ENCODE data around the gene MS4A5.
"Not testable (repeated sequence)": the region's sequence is repeated elsewhere in the genome, so short reads cannot be mapped to it uniquely, and the experiment has no call there.

Gene MS4A5

GRCh38 chr11:60429272-60429671, at the start of gene MS4A5:
TSS of gene MS4A5 (plus strand) at chr11:60429572. CDS start at chr11:60429675, 103 bp downstream.
- DNase-seq: no peak

DNA sequence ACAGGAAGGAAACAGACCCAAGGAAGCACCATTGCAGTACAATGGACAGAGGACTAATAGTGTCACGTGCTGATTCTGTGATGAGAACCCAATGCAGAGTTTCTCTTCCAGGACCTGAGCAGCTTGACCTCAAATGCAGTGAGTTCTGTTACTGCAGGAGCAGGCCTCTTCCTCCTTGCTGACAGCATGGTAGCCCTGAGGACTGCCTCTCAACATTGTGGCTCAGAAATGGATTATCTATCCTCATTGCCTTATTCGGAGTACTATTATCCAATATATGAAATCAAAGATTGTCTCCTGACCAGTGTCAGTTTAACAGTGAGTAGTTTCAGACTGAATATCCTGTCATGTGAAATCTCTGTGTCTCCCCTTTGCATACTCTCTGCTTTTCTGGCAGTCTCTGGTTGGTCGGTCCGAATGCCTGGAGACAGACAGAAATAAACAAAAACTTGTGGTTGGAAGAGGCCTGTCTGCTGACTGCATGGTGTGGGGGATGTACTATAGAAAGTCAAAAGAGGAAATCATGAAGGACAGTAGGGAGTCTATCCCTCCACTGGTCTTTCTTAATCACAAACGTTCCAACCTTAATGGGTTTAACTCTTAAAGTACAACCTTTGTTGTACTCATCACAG, 40.0 kb upstream of the MS4A5 start:
- DNase-seq: no peak

- DNase-seq: no peak
Measured at GRCh38 chr11:60390419-60390818, 39.0 kb upstream of the MS4A5 start.

GRCh38 chr11:60392361-60392760, 37.0 kb upstream of the MS4A5 start:
- DNase-seq: no peak

GRCh38 chr11:60393016-60393415, 36.4 kb upstream of the MS4A5 start:
- no peak for DNase-seq

DNA sequence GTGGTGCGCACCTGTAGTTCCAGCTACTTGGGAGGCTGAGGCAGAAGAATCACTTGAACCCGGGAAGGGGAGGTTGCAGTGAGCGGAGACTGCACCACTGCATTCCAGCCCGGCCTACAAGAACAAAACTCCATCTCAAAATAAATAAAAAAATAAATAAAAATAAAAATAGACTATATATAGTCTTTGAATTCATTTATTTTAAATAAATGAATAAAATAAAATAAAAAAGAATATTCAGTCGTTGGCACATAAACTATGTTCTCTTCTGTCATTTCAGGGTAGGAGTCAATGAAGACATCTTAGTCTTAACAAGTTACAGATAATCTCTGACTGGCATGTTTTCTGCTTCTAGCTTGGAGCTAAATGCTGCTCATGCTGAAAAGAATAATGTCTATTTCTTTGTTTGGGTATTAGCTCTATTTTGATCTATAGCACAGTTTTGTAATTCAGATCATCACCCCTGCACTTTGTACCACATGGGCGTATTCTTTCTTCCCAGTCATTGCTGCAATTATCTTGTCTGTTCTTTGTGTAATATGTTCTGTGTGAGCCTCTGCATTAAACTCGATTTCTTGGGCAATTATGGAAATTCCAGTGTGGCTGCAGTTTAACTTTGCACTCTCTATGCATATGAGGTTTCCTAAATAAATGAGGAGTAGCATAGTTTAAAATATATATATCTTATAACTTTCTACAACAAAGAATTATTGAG, 34.5 kb upstream of the MS4A5 start:
- DNase-seq: no peak

DNA sequence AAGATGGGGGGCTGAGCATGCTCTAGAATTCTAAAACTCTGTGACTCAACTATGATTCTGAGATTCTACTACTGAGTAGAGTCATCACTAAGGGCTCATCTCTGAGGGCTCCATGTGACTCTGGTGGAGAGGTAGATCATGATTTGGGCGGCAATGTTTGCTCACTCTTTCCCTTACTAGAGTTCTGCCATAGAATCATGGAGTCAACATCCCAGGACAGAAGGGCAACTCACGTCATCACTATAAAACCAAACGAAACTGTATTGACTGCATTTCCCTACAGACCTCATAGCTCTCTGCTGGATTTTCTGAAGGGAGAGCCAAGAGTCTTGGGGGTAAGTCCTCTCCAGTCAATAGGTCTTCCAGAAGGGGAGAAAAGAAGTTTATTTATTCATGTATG, 33.0 kb upstream of the MS4A5 start, which contains the start of gene MS4A14:
Gene MS4A14 (plus strand): TSS at position 78 of the 400 bp plus-strand sequence. CDS start 120 bp downstream, at position 198.
- no peak for DNase-seq

- DNase-seq: no peak
Measured at GRCh38 chr11:60396799-60397198, 32.6 kb upstream of the MS4A5 start.

DNA sequence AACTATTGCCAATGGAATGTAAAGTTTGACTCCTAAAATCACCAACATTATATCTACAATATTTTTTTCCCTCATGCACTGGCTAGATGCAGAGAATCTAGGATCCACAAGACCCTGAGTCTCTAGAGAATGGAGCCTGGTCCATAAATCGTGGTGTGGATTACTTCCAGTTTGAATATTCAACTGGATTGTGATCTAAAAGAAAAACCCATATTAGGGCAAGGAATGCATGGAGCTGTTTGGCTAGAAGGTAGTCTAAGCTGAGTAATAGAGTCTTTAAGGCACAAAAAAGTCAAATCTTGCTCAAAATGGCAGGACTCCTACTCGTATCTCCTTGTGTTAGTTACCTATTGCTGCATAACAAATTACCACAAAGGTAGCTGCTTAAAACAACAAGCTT, 9.4 kb upstream of the MS4A5 start:
- no peak for DNase-seq

GRCh38 chr11:60422609-60423008, 6.8 kb upstream of the MS4A5 start:
- DNase-seq: no peak

GRCh38 chr11:60428517-60428916, 855 bp upstream of the MS4A5 start:
- DNase-seq: no peak

DNA sequence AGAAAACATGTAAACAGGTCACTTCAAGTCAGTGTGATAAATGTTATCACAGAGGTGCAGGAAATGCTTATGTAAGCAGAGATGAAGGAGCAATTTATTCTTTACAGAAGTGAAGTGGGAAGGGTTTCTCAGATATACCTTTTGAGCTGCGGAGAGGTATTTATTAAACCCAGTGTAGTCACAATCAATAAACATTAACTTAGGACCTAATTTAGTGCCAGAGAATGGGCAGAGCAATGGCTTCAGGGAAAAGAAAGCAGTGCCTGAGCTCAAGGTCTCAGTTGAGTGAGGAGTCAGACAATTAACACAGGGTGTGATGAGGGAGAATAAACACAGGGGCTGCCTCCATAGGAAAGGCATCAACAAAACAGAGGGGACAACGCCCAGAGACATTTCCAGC, 1.9 kb downstream of the MS4A5 start:
- no peak for DNase-seq

- DNase-seq: no peak
Measured at GRCh38 chr11:60433401-60433800, 4.0 kb downstream of the MS4A5 start.

GRCh38 chr11:60447070-60447469, 17.7 kb downstream of the MS4A5 start:
- DNase-seq: no peak

- no peak for DNase-seq
Measured at GRCh38 chr11:60447846-60448245, 18.5 kb downstream of the MS4A5 start.

DNA sequence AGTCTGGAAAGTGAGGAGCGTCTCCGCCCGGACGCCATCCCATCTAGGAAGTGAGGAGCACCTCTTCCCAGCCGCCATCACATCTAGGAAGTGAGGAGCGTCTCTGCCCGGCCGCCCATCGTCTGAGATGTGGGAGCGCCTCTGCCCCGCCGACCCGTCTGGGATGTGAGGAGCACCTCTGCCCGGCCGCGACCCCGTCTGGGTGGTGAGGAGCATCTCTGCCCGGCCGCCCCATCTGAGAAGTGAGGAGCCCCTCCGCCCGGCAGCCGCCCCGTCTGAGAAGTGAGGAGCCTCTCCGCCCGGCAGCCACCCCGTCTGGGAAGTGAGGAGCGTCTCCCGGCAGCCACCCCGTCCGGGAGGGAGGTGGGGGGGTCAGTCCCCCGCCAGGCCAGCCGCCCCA, 21.8 kb downstream of the MS4A5 start:
- DNase-seq: not testable (repeated sequence)

- no peak for DNase-seq
Measured at GRCh38 chr11:60454212-60454611, 24.8 kb downstream of the MS4A5 start.

DNA sequence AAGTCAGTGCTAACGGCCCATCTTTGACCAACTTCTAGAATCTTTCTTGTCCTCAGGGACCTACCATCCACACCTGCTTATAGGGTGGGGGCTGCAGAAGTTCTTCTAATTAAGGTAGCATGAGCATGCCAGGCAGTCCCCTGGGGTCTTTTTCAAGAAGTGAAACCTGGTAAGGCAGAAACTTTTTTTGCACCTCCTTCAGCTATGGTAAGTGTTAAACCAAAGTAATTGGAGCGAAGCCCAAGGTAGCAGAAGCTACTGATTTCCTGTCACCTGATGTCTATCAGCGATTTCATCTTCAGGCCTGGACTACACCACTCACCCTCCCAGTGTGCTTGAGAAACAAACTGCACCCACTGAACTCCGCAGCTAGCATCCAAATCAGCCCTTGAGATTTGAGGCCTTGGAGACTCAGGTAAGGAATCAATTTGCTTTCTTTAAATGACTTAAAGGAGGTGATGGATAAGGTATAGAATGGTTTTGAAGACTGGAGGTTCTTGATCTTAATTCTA, 26.2 kb downstream of the MS4A5 start, which contains the start of gene MS4A1:
Gene MS4A1 (plus strand): TSS at position 317 of the 512 bp plus-strand sequence. CDS start 6,528 bp downstream, outside the sequence.
- no peak for DNase-seq

DNA sequence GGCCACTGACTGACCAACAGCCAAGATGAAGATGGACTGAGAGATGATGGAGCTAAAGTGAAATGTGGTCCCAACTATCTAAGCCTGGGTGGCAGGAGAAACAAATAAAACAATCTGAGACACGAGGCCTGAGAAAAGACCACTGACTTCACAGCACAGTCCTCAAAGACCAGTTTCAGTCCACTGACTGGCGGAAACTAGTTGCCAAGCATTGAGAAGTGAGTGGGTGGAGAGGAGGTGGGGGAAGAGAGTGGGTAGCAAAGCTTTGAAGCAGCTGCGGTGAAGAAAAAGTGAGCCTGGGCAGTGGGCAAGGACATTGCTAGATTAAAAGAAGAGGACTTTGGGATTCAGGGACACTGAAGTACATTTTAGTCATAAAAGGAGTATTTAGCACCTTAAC, 28.2 kb downstream of the MS4A5 start:
- no peak for DNase-seq

DNA sequence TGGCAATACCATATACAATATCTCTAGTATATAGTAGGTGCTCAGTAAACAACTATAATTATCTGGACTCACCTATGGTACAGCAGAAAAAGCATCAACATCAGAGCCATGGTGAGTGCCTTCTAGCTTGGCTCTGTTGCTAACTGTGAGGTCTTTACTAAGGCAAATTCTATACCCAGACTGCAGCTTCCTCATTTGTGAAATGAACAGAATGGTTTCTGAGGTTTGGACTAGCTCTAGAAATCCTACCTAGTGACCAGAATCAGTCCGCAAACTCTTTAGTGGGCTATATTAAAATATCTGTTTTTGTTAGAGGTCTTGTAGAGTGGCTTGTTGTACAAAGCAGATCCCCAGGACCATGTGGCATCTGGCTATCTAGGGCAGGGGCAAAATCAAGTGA, 30.0 kb downstream of the MS4A5 start:
- no peak for DNase-seq

- DNase-seq: no peak
Measured at GRCh38 chr11:60468829-60469228, 39.5 kb downstream of the MS4A5 start.

DNA sequence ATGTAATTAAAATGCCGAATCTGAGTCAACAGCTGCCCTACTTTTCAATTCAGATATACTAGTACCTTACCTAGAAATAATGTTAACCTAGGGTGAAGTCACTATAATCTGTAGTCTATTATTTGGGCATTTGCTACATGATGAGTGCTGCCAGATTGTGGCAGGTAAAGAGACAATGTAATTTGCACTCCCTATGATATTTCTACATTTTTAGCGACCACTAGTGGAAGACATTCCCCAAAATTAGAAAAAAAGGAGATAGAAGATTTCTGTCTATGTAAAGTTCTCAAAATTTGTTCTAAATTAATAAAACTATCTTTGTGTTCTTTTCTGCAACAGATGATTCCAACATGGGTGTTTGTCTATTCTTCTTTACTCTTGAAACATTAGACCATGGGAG, 40.4 kb downstream of the MS4A5 start:
- no peak for DNase-seq

GRCh38 chr11:60477035-60477445, 47.7 kb downstream of the MS4A5 start:
- DNase-seq: no peak

GRCh38 chr11:60482361-60482760, 53.0 kb downstream of the MS4A5 start:
- no peak for DNase-seq

All from stimulated activated CD4-positive, alpha-beta T cell treated with anti-CD3 and anti-CD28 coated beads, Interleukin-4, amount 100 ng/mL, for 24 hours (primary cell).